ENCODE results near the gene AGO4.

AGO4 gene

DNA sequence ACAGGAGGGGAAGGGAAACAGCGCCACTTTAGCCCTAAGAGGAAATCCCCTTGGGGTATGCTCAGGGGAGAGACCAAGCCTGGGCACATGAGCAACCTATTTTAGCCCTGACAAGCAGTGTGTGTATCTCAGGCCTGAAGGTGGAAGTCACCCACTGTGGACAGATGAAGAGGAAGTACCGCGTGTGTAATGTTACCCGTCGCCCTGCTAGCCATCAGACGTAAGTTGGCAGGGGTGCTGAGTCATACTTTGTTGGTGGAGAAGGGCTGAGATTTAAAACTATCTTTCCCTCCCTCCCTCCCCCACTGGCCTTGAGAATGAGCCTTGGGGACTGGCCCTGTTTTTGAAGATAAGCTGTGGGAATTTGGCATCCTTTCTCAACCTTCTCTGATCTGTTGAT, 86.4 kb downstream of the AGO4 start:
- no peak for DNase-seq (ENCODE audit: low read depth in 4 of 4, low spot score in 1 of 4)

DNA sequence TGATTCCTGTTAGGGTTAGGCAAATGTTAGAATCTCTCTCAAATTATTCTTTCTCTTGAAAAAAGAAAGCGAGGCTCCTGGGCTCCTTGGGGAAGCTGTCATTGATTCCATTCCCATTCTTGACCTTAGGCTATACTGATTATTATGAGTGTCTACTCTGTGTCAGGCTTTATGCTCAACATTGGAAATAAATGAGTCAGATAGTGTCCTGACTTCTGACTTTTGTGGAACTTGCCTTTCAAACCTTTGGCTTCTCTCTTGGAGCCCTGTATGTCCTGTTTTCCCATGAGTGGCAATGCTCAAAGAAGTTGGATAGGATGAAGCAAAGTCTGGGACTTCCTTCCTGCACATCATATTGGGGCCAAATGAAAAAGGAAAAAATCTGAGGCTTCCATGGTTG, 86.8 kb downstream of the AGO4 start:
- DNase-seq (ENCODE audit: low read depth in 4 of 4, low spot score in 1 of 4): no peak

DNA sequence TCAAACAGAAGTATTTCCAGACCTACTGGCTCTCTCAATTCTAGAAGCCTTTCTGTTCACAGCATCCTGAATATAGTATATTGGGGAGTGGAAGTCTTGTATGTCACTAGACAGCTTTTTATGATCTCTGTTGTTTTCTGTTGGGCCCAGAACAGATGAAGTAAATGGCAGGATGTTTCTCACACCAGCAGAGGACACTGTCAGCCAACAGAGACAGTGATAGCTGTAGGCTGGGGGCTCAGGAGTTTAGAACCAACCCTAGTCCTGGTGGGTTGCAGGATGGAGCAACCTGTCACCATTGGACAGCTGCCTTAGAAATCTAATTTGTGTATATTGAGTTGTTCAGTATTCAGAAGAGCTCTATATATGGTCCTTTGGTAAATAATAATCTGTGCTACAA, 92.1 kb downstream of the AGO4 start:
- no peak for DNase-seq (ENCODE audit: low read depth in 4 of 4, low spot score in 1 of 4)

DNA sequence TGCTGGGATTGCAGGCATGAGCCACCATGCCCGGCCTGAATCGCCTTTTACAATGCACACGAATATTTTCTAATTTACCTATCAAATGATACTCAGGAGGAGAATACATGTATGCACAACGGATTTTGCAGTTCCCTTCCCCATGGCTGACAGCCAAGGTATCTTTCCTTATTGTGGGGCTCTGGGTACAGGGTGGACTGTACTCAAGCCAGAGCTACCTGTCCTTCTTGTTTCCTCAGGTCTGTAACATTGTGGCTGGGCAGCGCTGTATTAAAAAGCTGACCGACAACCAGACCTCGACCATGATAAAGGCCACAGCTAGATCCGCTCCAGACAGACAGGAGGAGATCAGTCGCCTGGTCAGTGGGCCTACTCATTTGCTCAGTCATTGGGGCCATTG, 93.4 kb downstream of the AGO4 start:
- DNase-seq (ENCODE audit: low read depth in 4 of 4, low spot score in 1 of 4): no peak

DNA sequence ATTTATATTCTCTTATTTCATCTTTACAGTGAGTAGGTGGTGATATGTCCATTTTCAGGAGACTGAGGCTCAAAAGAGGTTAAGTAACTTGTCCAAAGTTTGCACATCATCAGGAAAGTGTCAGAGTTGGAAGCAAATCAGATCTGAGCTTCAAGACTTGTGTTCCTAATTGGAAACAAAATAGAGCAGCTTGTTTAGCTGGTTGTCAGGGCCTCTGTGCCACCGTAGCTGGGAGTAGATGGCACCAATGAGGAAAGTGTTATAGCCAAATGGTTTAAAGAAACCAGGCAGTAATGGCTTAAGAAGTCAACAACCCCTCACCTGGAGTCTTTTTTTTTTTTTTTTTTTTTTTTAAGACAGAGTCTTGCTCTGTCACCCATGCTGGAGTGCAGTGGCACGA, 94.9 kb downstream of the AGO4 start:
- no peak for DNase-seq (ENCODE audit: low read depth in 4 of 4, low spot score in 1 of 4)

All from stimulated activated CD4-positive, alpha-beta T cell treated with anti-CD3 and anti-CD28 coated beads, Interleukin-1b, Interleukin-23, amount 100 ng/mL, for 24 hours (primary cell).